Fibroblast of skin of right biceps (primary cell): ENCODE data around the gene PCDHGA11.
"Not testable (repeated sequence)": the region's sequence is repeated elsewhere in the genome, so short reads cannot be mapped to it uniquely, and the experiment has no call there.

ENCODE experiments used
- DNase-seq: peaks from one replicate; pipeline ENCODE4 v3.0.0-alpha.2; 2013

Gene PCDHGA11

GRCh38 chr5:141432726-141433125, 11.9 kb downstream of the PCDHGA11 start:
- not testable (repeated sequence) for DNase-seq

- DNase-seq = peak; percentile 29
Measured at GRCh38 chr5:141434006-141434405, 13.2 kb downstream of the PCDHGA11 start.

- peak; percentile 57 for DNase-seq
Measured at GRCh38 chr5:141437221-141437620, 16.4 kb downstream of the PCDHGA11 start.

- peak; percentile 55 for DNase-seq
Measured at GRCh38 chr5:141439411-141440141, 18.7 kb downstream of the PCDHGA11 start.

GRCh38 chr5:141440341-141440740, 19.5 kb downstream of the PCDHGA11 start:
- no peak for DNase-seq

GRCh38 chr5:141441571-141442170, 20.8 kb downstream of the PCDHGA11 start:
- no peak for DNase-seq

GRCh38 chr5:141465351-141465750, 44.5 kb downstream of the PCDHGA11 start:
- DNase-seq = peak; percentile 59
